Stimulated activated CD8-positive, alpha-beta memory T cell treated with anti-CD3 and anti-CD28 coated beads, Interleukin-12 subunit alpha, Interleukin-12 subunit beta, amount 100 ng/mL, for 24 hours (primary cell): ENCODE measurements around the gene GABBR2.
"Not testable (repeated sequence)": the region's sequence is repeated elsewhere in the genome, so short reads cannot be mapped to it uniquely, and the experiment has no call there.

Experiments used
- DNase-seq: peaks from one replicate; pipeline ENCODE4 v3.0.0-alpha.2; 2020; ENCODE audit errors: extremely low read depth

The GABBR2 gene

DNA sequence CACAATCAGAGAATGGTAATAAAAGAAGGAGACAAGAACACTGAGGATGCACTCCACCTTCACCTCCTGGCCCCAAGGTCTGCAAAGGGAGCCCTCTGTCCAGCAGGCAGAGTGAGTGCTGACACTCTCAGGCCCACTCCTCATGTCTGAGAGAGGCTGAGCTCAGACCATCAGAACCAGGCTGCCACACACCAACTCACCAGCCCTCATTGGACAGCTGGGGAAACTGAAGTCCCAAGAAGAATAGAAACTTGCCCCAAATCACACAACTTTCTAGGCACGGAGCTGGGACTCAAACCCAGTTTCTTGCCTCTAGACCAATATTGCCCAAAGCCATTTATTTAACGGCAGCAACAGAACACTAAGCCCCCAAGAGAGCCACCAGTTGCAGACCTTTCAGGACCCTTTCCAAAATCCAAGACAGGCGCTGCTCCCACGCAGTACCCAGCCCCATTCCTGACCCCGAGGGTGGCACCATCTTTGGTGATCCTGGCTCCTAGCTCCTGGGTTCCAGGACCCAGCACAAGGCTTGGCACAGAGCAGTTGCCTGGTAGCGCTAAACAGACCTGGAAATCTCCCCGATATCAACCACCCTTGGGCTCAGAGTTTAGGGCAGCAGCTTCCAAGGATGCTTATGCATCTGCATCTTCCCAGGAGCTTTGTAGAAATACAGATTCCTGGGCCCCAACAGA lies 192.4 kb downstream of the GABBR2 start:
- DNase-seq: no peak

DNA sequence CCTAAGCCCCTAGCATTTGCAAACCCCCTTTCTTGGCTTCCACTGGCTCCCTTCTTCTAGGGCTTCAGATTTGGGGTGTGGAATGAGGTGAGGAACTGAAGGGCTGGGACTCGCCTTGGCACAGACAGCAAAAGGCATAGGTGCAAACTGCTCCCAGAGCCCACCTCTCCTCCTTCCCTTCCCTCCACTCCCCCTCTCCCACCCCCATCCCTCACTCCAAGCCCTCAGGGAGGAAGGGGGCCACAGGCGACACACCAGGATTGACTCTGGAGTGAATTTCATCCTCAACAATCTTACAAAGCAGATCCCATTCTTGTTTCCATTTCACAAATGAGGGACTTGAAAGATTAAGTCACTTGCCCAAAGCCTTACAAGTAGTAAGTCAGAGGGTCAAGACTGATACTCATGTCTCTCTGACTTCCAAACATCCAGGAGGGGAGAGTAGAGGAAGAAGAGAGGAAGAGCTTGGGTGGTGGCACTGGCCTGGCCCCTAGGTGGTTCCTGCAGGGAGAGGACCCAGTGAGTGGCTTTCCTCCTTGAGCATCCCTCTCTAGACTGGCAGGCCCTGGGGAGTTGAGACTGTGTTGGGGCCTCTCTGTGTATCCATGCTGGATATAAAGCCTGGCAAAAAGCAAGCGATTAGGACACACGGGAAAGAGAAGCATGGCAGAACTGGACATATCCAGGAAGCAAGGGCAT lies 193.1 kb downstream of the GABBR2 start:
- DNase-seq: no peak

DNA sequence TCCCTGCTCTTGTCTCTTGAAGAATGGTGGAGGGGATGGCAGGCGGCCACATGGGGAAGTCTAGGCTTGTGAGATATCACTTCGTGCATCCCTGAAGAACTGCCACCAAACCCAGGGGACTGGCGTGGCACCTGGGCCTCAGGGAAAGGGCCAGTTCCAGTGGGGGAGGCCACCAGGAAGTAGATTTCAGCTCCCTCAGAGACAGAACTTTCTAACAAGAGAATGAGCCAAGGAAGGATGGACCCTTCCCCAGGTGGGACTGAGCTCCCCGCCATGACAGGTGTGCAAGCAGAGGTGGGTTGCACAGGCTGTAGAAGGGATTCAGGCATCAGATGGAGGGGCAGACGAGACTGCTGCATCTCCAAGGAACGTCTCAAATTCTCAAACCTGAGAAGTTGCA lies 193.9 kb downstream of the GABBR2 start:
- no peak for DNase-seq

DNA sequence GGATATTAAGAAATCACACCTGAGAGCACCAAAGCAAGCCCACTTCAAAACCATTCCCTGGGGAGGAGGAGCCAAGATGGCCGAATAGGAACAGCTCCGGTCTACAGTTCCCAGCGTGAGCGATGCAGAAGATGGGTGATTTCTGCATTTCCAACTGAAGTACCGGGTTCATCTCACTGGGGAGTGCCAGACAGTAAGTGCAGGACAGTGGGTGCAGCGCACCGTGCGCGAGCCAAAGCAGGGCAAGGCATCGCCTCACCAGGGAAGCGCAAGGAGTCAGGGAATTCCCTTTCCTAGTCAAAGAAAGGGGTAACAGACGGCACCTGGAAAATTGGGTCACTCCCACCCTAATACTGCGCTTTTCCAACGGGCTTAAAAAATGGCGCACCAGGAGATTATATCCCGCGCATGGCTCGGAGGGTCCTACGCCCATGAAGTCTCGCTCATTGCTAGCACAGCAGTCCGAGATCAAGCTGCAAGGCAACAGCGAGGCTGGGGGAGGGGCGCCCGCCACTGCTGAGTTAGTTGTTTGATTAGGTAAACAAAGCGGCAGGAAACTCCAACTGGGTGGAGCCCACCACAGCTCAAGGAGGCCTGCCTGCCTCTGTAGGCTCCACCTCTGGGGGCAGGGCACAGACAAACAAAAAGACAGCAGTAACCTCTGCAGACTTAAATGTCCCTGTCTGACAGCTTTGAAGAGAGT lies 200.4 kb downstream of the GABBR2 start:
- DNase-seq: not testable (repeated sequence)

DNA sequence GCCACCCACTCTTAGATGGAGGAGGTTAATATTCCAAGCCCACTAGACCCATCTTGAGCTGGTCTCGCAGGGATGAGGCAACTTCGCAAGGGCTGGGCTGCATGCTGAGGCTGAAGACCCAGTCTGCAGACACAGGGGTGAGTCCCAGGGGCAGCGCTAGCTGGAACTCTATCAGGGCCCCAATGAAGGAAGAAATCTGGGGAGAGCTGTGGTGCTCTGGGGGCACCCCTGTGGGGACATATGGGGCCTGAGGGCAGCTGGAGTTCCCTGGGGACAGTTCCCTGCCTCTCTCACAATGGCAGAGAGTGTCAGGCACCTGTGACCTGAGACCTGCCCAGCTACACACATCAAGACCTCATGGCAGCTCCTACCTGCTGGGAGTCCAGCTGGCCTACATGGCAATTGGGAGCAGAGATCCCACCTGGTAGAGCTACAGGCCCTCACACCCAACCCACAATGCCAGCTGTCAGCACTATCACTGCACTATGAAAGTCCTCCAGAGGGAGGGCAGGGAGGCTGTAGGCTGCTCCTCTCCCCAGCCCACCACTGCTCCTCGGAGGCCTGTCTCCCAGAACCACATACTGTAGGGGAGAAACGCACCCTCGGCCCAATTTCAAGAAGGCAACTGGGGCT lies 202.2 kb downstream of the GABBR2 start:
- no peak for DNase-seq

DNA sequence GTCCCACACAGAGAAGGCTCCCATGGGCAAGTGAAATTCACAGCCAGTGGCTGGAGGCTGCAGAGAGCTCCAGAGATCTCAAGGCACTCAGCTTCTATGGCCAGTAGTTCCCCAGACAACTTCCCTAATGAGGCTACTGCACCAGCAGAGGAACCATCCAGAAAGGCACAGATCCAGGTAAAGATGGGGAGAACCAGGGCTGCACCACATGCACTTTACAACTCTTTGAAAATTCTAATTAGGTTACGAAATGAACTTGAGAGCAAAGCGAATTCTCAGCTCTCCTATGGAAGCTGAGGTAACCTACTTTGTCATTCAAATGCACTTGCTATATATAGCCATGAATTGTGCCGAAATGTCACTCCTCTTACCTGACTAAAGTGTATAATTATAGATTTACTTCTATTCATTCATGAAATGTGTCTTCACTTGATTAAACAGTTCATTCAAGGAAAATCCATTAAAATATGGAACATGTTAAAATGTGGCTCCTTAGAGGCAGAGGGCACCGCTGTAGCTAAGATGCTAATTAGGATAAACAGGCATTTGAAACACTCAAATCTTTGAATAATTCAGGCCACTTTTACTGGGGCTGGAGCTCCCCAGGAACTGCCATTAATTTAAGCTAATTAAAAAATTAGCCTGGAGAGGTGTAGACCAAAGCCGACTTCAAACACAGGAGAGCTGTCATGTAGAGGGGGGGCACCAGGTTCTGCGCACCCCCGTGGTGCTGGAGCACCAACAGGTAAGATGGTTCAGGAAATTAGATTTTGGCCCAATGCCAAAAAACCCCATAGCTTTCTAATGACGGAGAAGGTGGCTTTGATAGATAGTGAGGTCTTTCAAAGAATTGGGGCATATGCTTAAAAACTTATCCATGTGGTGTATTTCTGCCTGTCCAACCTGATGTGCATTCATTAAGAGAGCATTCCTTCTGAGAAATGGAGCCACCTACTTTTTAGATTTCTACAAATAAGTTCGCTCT lies 204.1 kb downstream of the GABBR2 start:
- DNase-seq: no peak

DNA sequence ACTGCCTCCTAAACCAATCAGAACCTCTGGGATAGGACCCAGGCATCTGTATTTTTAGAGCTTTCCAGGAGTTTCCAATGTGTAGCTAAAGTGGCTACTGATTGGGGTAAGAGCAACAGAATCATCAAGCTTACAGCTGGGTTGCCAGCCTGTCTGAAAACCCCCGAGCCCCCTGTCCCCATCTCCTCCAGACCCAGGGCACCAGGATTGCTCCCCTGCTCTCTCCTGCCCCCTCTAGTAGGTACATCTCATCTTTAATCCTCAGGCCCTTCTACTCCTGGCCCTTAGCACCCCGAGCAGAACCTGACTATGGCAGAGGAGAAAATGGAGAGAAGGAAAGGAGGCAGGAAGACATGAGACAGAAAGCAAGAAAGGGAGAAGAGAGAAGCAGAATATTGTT lies 204.9 kb downstream of the GABBR2 start:
- no peak for DNase-seq

DNA sequence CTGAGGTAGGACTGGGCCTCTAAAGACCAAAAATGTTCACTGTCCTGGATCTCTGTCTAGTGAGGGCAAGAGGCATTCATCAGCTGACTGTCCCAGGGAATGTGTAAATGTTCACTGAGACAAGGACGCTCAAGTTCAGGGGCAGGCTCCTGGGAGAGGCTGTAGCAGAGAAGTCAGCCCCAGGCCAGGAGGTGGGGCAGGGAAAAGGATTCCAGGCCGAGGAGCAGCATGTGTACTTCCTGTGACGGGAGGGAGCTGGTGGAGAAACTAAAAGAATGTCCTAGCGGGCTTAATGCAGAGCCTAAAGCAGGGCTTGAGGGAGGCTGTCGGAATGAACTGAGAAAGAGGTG lies 205.8 kb downstream of the GABBR2 start:
- DNase-seq: no peak

DNA sequence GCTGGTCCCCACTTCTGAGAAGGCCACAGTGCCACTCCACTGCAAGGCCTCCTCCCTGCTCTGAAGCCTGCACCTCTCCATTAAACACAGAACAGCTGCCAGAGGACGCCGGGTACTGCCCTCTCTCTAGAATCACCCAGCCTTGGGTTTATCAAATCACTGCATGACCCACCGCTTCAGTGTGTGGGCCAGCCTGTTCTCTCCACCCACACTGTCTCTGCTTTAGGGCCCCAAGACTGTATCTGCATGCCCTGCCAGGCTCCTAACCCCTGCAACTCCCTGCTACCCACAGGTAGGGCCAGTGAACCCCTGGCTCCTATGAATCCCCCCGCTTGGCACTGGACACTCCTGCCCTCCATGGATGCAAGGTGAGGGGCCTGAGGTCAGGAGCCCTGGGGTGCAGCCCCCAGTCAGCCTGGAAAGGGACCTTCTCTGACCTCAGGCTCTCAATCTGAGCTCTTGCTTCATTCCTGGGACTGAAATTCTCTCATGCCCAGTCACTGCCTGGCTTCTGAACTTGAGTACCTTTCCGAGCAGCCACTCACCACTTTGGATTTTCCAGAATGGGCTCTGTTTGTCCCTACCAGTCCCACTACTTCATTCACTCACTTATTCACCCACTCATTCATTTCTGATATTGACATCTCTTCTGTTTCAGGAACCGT lies 206.3 kb downstream of the GABBR2 start:
- DNase-seq: no peak

DNA sequence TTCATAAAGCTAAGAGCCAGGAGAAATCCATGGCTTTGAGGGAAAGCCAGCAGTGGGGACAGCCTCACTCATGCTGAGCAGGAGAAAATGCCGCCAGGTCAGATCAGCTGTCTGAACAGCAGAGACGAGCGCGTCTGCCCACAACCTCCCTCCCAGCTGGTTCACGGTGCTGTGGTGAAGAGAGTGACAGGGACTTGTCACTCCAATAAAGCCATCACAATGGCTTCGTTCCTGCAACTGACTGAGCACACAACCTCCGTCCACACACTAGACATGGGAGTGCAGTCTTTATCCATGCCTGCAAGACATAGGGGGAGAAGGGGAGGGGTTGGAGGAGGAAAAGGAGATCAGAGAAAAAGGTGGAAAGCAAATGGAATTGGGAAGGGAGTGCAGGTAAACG lies 206.9 kb downstream of the GABBR2 start:
- DNase-seq: no peak

DNA sequence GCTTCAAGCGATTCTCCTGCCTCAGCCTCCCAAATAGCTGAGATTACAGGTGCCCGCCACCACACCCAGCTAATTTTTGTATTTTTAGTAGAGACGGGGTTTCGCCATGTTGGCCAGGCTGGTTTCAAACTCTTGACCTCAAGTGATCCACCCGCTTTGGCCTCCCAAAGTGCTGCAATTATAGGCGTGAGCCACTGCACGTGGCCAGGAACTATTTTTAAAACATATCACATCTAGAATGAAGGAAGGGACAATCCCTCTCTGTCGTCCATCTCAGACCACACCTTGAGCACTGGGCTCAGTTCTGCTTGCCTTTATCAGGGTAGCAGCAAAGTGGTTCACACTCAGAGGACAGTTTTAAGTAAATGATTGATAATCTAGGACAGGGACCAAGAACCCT lies 207.5 kb downstream of the GABBR2 start:
- DNase-seq: not testable (repeated sequence)

DNA sequence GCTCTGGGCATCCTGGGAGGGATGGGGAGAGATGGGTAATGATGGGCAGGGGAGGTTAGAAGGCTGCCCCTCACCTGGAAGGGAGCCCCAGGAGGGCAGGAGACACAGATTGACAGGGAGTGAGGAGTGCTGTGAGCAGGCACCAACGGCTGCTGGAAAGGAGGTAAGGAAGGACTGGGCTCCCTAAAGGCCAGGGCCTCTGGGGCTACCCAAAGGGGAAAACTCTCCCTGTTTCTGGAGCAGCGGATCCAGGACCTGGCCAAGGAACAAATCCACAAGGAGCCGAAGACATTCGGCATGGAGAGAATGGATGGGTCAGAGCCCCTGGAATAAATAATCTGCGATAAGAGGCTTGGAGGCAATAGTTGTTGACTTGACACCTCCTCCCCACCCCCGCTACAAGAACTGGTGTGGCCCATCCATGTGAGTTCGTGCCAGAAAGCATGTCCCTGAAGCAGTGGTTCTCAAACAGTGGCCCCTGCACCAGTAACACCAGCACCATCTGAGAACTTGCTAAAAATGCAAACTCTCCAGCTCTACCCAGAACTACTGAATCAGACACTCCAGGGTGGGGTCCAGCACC lies 208.3 kb downstream of the GABBR2 start:
- no peak for DNase-seq

DNA sequence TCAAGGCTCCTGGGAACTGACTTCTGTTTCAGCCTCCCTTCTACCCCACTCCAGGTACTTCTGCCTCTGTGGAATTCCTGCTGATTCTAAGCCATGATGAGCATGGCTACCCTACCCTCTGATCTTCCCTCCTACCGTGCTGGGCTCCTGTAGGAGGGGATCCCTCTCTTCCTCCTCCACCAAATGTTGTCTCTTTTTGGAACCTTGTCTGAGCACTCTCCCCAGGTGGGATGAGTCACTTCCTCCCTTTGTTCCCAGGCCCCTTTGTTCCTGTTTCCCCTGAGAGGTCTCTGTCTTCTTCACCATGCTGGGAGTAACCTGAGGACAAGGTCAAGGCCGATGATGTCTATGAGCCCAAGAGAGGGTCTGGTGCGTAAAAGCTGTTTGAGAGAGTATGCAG lies 213.2 kb downstream of the GABBR2 start:
- no peak for DNase-seq

DNA sequence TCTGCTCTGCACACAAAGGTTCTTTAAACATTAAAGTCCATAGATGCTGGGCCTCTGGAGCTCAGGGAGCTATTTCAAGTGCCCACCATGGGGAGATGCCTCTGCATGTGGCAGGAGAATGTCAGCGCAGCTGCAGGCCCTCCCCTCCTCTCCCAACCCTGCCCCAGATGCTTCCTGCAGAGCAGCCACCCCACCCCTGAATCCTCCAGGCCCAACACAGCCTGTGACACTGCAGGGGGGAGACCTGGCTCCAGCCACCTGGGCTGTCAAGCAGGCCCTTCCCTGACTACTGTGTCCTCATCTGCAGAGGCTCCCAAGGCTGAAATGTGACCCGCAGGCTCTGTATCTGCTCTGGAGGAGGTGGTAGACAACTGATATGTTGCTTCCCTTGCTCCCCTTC lies 213.9 kb downstream of the GABBR2 start:
- no peak for DNase-seq

DNA sequence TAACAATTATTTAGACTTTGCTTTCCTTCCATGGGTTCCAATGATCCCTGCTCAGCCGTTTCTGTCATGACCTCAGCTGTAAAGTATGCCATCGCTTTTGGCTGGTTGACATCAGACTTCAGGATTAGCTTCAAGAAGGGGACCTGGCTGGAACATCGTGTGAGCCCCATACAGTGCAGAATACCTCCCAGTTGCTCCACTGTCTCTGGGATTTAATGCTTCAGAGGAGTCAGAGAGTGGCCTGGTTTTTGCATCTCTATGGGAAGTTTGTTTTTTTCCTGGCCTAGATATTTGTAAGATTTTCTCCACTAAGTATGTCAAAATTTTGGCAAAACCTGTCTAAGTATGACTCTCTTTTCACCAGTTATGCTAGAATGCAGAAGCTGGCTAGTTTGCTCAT lies 216.9 kb downstream of the GABBR2 start:
- DNase-seq: no peak

DNA sequence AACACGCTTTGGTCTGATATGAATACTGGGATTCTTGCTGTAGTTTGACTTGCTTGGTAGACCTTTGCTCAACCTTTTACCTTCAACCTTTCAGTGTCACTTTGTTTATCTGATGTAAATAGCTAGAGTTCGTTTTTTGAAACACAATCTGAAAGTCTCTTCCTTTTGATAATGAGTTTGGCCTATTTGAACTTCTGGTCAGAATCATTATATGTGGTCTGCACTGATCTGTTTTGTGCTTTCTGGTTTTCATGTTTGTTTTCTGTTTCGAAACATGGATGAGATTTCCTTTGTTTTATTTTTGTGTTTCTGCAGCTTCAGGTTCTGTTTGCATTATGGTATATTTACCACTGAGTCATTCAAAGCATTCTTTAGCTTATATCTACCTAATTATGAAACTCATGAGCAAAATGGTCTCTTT lies 217.5 kb downstream of the GABBR2 start:
- no peak for DNase-seq

DNA sequence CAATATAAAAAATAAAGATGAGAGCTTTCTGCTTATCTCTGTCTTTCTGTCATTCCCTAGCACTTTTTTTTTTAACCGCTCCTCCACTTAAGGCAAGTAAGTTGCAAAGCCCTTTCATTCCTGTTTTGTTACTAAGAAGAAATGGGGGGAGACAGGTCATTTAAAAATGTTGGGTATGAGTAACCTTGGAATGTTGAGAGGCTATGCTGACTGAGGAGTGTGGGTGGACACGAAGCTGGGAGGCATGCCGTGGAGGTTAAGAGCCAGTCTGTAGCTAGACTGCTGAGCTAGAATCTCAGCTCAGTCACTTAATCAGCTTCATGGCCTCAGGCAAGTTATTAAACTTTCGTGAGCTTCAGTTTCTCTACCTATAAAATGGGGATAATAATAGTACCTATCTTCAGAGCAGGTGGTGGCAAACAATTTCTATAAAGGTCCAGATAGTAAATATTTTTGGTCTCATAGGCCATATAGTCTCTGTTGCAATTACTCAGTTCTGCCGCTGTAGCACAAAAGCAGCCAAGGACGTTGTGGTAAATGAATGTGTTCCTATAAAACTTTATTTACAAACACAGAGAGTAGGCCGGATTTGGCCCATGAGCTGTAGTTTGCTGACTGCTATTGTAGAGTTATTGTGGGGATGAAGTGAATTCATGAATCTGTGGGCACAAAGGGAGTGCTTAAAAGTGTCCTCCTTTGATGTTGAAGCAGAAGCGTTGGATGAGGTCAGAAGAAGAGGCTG lies 220.0 kb downstream of the GABBR2 start:
- no peak for DNase-seq

DNA sequence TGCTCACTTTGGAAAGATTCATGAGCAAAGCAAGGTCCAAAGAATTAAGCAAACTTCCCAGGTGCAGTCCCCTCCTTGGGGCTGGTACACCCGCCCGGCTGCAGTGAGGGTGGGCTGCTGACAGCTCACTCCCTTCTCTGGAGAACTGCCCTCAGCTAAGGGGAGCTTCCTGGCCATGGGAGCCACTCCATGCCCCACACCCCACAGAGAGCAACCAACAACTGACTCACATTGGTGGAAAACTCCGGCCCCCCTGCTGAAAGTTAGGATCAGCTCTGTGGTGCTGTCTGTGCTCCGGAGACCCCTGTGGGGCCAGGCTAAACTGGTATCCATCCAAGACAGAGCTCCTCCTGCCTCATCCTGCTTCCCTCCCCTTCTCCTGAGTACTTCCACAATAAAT lies 223.0 kb downstream of the GABBR2 start:
- no peak for DNase-seq

DNA sequence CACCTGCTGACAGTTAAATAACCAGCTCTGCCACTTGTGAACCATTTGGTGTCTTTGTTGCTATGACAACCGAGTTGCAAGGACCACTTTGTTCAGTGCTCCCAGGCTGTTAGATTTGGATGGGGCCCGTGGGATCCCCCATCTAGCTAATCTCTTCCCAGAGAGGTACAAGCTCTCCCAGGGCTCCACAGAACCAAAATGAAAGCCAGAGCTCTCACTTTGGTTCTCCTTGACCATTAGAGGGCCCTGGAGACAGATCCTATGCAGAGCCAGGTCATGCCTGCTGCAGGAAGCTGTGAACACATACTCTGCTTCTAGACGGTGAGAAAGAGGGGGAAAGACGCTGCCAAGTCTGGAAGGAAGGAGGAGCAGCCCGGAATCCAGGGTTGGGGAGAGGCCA lies 224.6 kb downstream of the GABBR2 start:
- DNase-seq: no peak

DNA sequence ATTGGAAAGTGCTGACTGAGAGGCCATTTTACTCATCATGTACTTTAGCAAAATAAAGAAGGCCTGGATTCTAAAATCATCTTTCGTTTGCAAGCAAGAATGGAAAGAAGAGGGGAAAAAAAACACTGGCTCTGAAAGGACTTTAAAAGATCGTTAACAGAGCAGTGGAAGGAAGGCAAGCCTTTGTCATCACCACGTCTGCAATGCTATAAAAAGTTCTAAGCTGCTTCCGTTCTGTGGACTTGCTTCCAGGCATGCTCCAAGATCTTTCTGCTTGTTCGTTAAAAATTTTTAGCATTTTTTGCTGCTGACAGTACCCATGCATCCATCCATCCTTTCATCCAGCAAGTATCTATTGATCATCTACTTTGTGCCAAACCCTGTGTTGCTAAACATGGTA lies 226.5 kb downstream of the GABBR2 start:
- DNase-seq: no peak
